ENCODE results near the gene PLEKHG5. TPM values are rescaled to one million over a fixed set of nuclear protein-coding genes. Genes with fewer than 3 reads are reported as not detected.
"Not testable (repeated sequence)": the region's sequence is repeated elsewhere in the genome, so short reads cannot be mapped to it uniquely, and the experiment has no call there.

PLEKHG5 gene
- polyA plus RNA-seq, 1 experiment = 4.3 TPM

- no peak overlapping the region for H3K4me3 ChIP-seq (ENCODE audit: low read depth, low read length)
- peaks cover 5% of the 10 kb centered on the region; the same call in 1 of the 2 replicates for H3K36me3 ChIP-seq (ENCODE audit: control insufficient read depth, insufficient read depth, low read length)
- DNase-seq (ENCODE audit: low read depth) = no peak
- ChIA-PET POLR2A (no interaction called here), CTCF (interaction anchor here (1.8 kb wide), 1 partner anchor 18 kb away, joined by 5 read pairs; no protein-coding TSS in a partner anchor)
- no peak for TF ChIP-seq CTCF (IDR thresholded peaks at IDR 0.05; ENCODE audit: insufficient read depth, low read depth, low read length)
- peaks cover 23% of the 10 kb centered on the region for H3K27me3 ChIP-seq (ENCODE audit: control insufficient read depth, insufficient read depth, low read length)
Measured at GRCh38 chr1:6456800-6457466, 34.5 kb downstream of the PLEKHG5 start.

GRCh38 chr1:6455752-6456520 lies 35.5 kb downstream of the PLEKHG5 start:
- DNase-seq (ENCODE audit: low read depth); H3K36me3 ChIP-seq (ENCODE audit: control insufficient read depth, insufficient read depth, low read length); H3K4me3 ChIP-seq (ENCODE audit: low read depth, low read length); POLR2A ChIA-PET: not testable (repeated sequence)
- H3K27me3 ChIP-seq (ENCODE audit: control insufficient read depth, insufficient read depth, low read length) = peaks cover 27% of the 10 kb centered on the region
- CTCF ChIA-PET = interaction anchor here (1.8 to 9.5 kb wide), 2 partner anchors 17 kb away, joined by 5 to 62 read pairs; no protein-coding TSS in a partner anchor

- ChIA-PET POLR2A (interaction anchor here (0.5 kb wide), 1 partner anchor 33 kb away, joined by 3 read pairs; no protein-coding TSS in a partner anchor), CTCF (interaction anchor here (1.3 to 9.5 kb wide), 2 partner anchors 16 to 91 kb away, joined by 3 to 62 read pairs; no protein-coding TSS in a partner anchor)
- peaks cover 29% of the 10 kb centered on the region for H3K27me3 ChIP-seq (ENCODE audit: control insufficient read depth, insufficient read depth, low read length)
- no peaks in the 10 kb centered on the region for H3K36me3 ChIP-seq (ENCODE audit: control insufficient read depth, insufficient read depth, low read length)
- no peak for TF ChIP-seq CTCF (IDR thresholded peaks at IDR 0.05; ENCODE audit: insufficient read depth, low read depth, low read length)
- no peak for DNase-seq (ENCODE audit: low read depth)
- H3K4me3 ChIP-seq (ENCODE audit: low read depth, low read length) = no peak overlapping the region
Measured at GRCh38 chr1:6454856-6455751, 36.4 kb downstream of the PLEKHG5 start.

GRCh38 chr1:6453895-6454855 lies 37.3 kb downstream of the PLEKHG5 start:
- DNase-seq (ENCODE audit: low read depth); H3K36me3 ChIP-seq (ENCODE audit: control insufficient read depth, insufficient read depth, low read length); H3K4me3 ChIP-seq (ENCODE audit: low read depth, low read length); POLR2A ChIA-PET: not testable (repeated sequence)
- CTCF ChIA-PET = interaction anchor here (1.3 to 9.5 kb wide), 2 partner anchors 15 to 90 kb away, joined by 3 to 62 read pairs; no protein-coding TSS in a partner anchor
- H3K27me3 ChIP-seq (ENCODE audit: control insufficient read depth, insufficient read depth, low read length) = peaks cover 37% of the 10 kb centered on the region

GRCh38 chr1:6450943-6451373 lies 40.5 kb downstream of the PLEKHG5 start:
- POLR2A ChIA-PET = interaction anchor here (0.7 kb wide), 1 partner anchor 67 kb away, joined by 4 read pairs; no protein-coding TSS in a partner anchor
- Histone ChIP-seq H3K36me3 (ENCODE audit: control insufficient read depth, insufficient read depth, low read length) (no peaks in the 10 kb centered on the region), H3K27me3 (ENCODE audit: control insufficient read depth, insufficient read depth, low read length) (peaks cover 38% of the 10 kb centered on the region), H3K4me3 (ENCODE audit: low read depth, low read length) (no peak overlapping the region)
- TF ChIP-seq CTCF (IDR thresholded peaks at IDR 0.05; ENCODE audit: insufficient read depth, low read depth, low read length) = no peak
- DNase-seq (ENCODE audit: low read depth) = no peak
- CTCF ChIA-PET = interaction anchor here (1.4 to 9.5 kb wide), 2 partner anchors 12 to 19 kb away, joined by 3 to 62 read pairs; no protein-coding TSS in a partner anchor

GRCh38 chr1:6450486-6450885 lies 41.0 kb downstream of the PLEKHG5 start:
- DNase-seq (ENCODE audit: low read depth); H3K36me3 ChIP-seq (ENCODE audit: control insufficient read depth, insufficient read depth, low read length); H3K4me3 ChIP-seq (ENCODE audit: low read depth, low read length): not testable (repeated sequence)
- ChIA-PET POLR2A (interaction anchor here (0.7 kb wide), 1 partner anchor 67 kb away, joined by 4 read pairs; no protein-coding TSS in a partner anchor), CTCF (interaction anchor here (1.4 to 9.5 kb wide), 2 partner anchors 11 to 19 kb away, joined by 3 to 62 read pairs; no protein-coding TSS in a partner anchor)
- peaks cover 38% of the 10 kb centered on the region for H3K27me3 ChIP-seq (ENCODE audit: control insufficient read depth, insufficient read depth, low read length)
